ENCODE results near the gene ALDH1A2.

DNA sequence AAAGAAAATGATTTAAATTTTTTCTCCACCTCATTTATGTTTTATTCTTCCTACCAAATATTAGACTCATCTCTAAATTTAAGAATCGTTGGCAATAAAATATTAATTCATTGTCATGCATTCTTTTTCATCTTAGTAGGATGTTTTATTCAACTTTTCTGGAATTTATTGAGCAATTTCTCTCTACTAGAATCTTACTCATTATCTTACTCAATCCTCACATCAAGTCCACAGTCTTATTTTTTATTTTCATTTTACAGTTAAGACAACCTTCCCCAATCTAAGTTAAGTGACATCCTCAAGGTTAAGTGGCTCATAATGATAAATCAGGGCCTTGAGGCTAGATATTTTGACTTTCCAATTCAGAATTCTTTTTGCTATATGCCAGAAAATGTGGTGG lies 15.9 kb upstream of the ALDH1A2 start:
- TF ChIP-seq POLR2A (IDR thresholded peaks at IDR 0.05): no peak
- TF ChIP-seq, protein P1, sequence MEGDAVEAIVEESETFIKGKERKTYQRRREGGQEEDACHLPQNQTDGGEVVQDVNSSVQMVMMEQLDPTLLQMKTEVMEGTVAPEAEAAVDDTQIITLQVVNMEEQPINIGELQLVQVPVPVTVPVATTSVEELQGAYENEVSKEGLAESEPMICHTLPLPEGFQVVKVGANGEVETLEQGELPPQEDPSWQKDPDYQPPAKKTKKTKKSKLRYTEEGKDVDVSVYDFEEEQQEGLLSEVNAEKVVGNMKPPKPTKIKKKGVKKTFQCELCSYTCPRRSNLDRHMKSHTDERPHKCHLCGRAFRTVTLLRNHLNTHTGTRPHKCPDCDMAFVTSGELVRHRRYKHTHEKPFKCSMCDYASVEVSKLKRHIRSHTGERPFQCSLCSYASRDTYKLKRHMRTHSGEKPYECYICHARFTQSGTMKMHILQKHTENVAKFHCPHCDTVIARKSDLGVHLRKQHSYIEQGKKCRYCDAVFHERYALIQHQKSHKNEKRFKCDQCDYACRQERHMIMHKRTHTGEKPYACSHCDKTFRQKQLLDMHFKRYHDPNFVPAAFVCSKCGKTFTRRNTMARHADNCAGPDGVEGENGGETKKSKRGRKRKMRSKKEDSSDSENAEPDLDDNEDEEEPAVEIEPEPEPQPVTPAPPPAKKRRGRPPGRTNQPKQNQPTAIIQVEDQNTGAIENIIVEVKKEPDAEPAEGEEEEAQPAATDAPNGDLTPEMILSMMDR (IDR thresholded peaks at IDR 0.05): no peak

Measured in right lobe of liver (tissue), 4 donors.